ENCODE measurements around the gene TRMT112.

The TRMT112 gene

DNA sequence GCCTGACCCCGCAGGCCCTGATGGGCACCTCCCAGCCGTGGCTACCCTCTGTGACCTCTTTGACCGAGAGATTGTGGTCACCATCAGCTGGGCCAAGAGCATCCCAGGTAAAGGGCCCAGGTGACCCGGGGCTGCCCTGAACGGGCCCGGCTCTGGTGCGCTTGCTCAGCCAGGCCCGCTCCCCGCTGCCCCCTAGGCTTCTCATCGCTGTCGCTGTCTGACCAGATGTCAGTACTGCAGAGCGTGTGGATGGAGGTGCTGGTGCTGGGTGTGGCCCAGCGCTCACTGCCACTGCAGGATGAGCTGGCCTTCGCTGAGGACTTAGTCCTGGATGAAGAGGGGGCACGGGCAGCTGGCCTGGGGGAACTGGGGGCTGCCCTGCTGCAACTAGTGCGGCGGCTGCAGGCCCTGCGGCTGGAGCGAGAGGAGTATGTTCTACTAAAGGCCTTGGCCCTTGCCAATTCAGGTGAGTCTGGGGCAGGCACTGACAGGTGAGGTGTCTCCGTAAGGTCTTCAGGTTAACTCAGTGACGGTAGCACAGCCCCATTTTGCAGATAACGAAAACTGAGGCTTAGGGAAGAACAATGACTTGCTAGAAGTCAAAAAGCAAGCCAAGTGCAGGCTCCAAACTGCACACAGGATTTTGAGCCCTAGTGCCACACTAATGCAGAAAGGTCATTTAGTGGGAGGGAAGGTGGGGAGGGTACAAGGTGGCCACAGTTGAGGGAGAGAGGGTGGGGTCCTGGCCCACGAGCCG lies 2.4 kb downstream of the TRMT112 start:
- peaks cover 39% of the 10 kb centered on the region for H3F3A ChIP-seq (ENCODE audit: insufficient read depth, low read length)
- peaks cover 70% of the 10 kb centered on the region for H3K79me2 ChIP-seq (ENCODE audit: low read length)
- no peak overlapping the region for H2AFZ ChIP-seq (ENCODE audit: low read length)
- DNase-seq: no peak
- H3K9me3 ChIP-seq (replicated peaks; ENCODE audit: insufficient read depth, low read length): no peaks in the 10 kb centered on the region
- no peak overlapping the region for H3K27ac ChIP-seq (ENCODE audit: low read length)
- peaks cover 6% of the 10 kb centered on the region for H3K4me1 ChIP-seq (ENCODE audit: low read length)
- no peaks in the 10 kb centered on the region for H4K20me1 ChIP-seq (ENCODE audit: insufficient read depth, low read length)
- H3K9me2 ChIP-seq (replicated peaks; ENCODE audit: insufficient read depth, low read length): no peaks in the 10 kb centered on the region
- H3K36me3 ChIP-seq (replicated peaks; ENCODE audit: insufficient read depth, low read length): no peaks in the 10 kb centered on the region
- H3K4me3 ChIP-seq (ENCODE audit: low read length): no peak overlapping the region
- H3K9ac ChIP-seq (ENCODE audit: low read length): no peak overlapping the region
- peak overlapping the region; percentile 21; the same call in 1 of the 2 replicates for H3K4me2 ChIP-seq (ENCODE audit: low read depth, low read length)
- no peak for TF ChIP-seq EZH2 (optimal IDR thresholded peaks at IDR 0.05; ENCODE audit: low read depth, low read length)
- TF ChIP-seq, protein P1, sequence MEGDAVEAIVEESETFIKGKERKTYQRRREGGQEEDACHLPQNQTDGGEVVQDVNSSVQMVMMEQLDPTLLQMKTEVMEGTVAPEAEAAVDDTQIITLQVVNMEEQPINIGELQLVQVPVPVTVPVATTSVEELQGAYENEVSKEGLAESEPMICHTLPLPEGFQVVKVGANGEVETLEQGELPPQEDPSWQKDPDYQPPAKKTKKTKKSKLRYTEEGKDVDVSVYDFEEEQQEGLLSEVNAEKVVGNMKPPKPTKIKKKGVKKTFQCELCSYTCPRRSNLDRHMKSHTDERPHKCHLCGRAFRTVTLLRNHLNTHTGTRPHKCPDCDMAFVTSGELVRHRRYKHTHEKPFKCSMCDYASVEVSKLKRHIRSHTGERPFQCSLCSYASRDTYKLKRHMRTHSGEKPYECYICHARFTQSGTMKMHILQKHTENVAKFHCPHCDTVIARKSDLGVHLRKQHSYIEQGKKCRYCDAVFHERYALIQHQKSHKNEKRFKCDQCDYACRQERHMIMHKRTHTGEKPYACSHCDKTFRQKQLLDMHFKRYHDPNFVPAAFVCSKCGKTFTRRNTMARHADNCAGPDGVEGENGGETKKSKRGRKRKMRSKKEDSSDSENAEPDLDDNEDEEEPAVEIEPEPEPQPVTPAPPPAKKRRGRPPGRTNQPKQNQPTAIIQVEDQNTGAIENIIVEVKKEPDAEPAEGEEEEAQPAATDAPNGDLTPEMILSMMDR (IDR thresholded peaks at IDR 0.05; ENCODE audit: low read length): no peak
- TF ChIP-seq EZH2phosphoT487 (IDR thresholded peaks at IDR 0.05; ENCODE audit: low read length): no peak
- H3K27me3 ChIP-seq (replicated peaks; ENCODE audit: insufficient read depth, low read length): no peaks in the 10 kb centered on the region

DNA sequence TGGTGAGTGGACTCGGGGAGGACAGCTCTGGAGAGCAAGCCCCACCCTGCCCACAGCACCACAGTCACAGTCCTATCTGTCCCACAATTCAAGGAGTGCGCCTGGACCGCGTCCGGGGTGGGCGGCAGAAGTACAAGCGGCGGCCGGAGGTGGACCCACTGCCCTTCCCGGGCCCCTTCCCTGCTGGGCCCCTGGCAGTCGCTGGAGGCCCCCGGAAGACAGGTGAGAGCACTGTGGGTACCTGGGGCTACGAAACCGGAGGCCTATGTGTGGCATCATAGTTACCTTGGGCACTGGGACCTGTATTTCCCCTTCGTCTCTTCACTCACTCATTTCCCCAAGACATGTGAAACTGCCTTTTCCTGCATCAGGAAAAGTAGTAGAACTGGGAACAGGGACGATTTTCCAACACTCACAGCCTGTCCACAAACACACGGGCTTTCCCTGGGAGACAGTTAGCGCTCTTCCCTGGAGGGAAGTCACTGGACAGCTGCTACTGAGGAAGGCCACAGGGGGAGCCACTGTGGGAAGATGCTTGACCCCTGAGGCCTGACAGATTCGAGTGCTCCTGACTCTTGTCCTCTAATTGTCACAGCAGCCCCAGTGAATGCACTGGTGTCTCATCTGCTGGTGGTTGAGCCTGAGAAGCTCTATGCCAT lies 3.1 kb downstream of the TRMT112 start:
- H3K27me3 ChIP-seq (replicated peaks; ENCODE audit: insufficient read depth, low read length): no peaks in the 10 kb centered on the region
- no peak overlapping the region for H3K4me2 ChIP-seq (ENCODE audit: low read depth, low read length)
- no peak overlapping the region for H3K4me3 ChIP-seq (ENCODE audit: low read length)
- no peaks in the 10 kb centered on the region for H3K9me3 ChIP-seq (replicated peaks; ENCODE audit: insufficient read depth, low read length)
- peaks cover 5% of the 10 kb centered on the region for H3K4me1 ChIP-seq (ENCODE audit: low read length)
- H3K79me2 ChIP-seq (ENCODE audit: low read length): peaks cover 73% of the 10 kb centered on the region
- no peaks in the 10 kb centered on the region for H3K36me3 ChIP-seq (replicated peaks; ENCODE audit: insufficient read depth, low read length)
- no peak overlapping the region for H3K9ac ChIP-seq (ENCODE audit: low read length)
- no peak overlapping the region for H2AFZ ChIP-seq (ENCODE audit: low read length)
- H4K20me1 ChIP-seq (ENCODE audit: insufficient read depth, low read length): no peaks in the 10 kb centered on the region
- H3F3A ChIP-seq (ENCODE audit: insufficient read depth, low read length): peaks cover 38% of the 10 kb centered on the region
- TF ChIP-seq, protein P1 (IDR thresholded peaks at IDR 0.05; ENCODE audit: low read length): peak; percentile 16; the same call in 1 of the 2 replicates
- no peak for TF ChIP-seq EZH2phosphoT487 (IDR thresholded peaks at IDR 0.05; ENCODE audit: low read length)
- no peak for TF ChIP-seq EZH2 (optimal IDR thresholded peaks at IDR 0.05; ENCODE audit: low read depth, low read length)
- H3K9me2 ChIP-seq (replicated peaks; ENCODE audit: insufficient read depth, low read length): no peaks in the 10 kb centered on the region
- H3K27ac ChIP-seq (ENCODE audit: low read length): no peak overlapping the region
- no peak for DNase-seq

DNA sequence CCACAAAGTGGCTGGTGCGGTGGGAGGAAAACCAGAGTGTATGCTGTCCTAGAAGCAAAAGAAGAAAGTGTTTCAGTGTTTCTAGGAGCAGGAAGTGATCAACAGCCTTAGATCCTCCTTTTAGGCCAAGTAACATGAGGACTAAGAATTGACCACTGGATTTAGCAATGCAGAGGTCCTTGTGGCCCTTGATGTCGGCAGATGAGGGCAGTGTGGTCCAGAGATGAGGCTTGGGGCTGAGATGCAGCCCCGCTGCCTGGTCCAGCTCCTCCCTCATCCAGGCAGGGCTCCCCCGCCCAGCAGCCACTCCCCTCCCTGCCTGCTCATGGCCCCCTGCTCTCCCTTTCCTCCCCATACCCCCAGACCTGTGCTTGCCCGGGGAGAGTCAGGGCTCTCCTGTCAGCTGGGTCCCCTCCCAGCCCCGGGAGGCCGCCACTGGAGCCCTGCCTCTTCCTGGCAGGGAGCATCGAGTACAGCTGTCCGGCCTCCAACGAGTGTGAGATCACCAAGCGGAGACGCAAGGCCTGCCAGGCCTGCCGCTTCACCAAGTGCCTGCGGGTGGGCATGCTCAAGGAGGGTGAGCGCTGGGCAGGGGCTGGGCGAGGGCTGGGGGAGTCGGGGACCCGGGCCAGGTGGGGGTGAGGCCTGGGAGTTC lies 3.7 kb downstream of the TRMT112 start:
- no peak overlapping the region for H3K27ac ChIP-seq (ENCODE audit: low read length)
- no peaks in the 10 kb centered on the region for H3K4me1 ChIP-seq (ENCODE audit: low read length)
- TF ChIP-seq EZH2 (optimal IDR thresholded peaks at IDR 0.05; ENCODE audit: low read depth, low read length): no peak
- no peak for TF ChIP-seq EZH2phosphoT487 (IDR thresholded peaks at IDR 0.05; ENCODE audit: low read length)
- TF ChIP-seq, protein P1 (IDR thresholded peaks at IDR 0.05; ENCODE audit: low read length): no peak
- no peak overlapping the region for H3K9ac ChIP-seq (ENCODE audit: low read length)
- peaks cover 70% of the 10 kb centered on the region for H3K79me2 ChIP-seq (ENCODE audit: low read length)
- H3K9me3 ChIP-seq (replicated peaks; ENCODE audit: insufficient read depth, low read length): no peaks in the 10 kb centered on the region
- peaks cover 33% of the 10 kb centered on the region for H3F3A ChIP-seq (ENCODE audit: insufficient read depth, low read length)
- H2AFZ ChIP-seq (ENCODE audit: low read length): no peak overlapping the region
- no peak overlapping the region for H3K4me3 ChIP-seq (ENCODE audit: low read length)
- DNase-seq: no peak
- H3K36me3 ChIP-seq (replicated peaks; ENCODE audit: insufficient read depth, low read length): no peaks in the 10 kb centered on the region
- H4K20me1 ChIP-seq (ENCODE audit: insufficient read depth, low read length): no peaks in the 10 kb centered on the region
- H3K27me3 ChIP-seq (replicated peaks; ENCODE audit: insufficient read depth, low read length): no peaks in the 10 kb centered on the region
- no peaks in the 10 kb centered on the region for H3K9me2 ChIP-seq (replicated peaks; ENCODE audit: insufficient read depth, low read length)
- H3K4me2 ChIP-seq (ENCODE audit: low read depth, low read length): no peak overlapping the region
